K562 (cell line): ENCODE measurements around the gene ICAM3. TPM values are rescaled to one million over a fixed set of nuclear protein-coding genes. Genes with fewer than 3 reads are reported as not detected.

ENCODE experiments used
- ATAC-seq: fragments of 200-7000 bp; cut with Tn5 transposase; 3 replicates; pipeline ENCODE4 v1.9.1; 2020; ENCODE audit warnings: moderate library complexity
- BruUV-seq: library from RNA; stranded (reverse); fragments of 400-500 nt; replicated peaks from 2 replicates; lab custom pipeline; 2021; lab: Mats Ljungman, UMichigan
- CTCF ChIA-PET: fragments of 300-600 bp; formaldehyde crosslinking; extraction: SDS; loops from one replicate; lab custom pipeline; 2021; ENCODE audit warnings: low intra/inter-chr PET ratio; lab: Yijun Ruan, JAX
- POLR2A ChIA-PET: fragments of 300-600, 350-650 bp; sonication (Branson Sonifier 250); formaldehyde crosslinking; extraction: SDS; loops from one replicate; lab custom pipeline; 2021; ENCODE audit warnings: antibody characterized with exemption, inconsistent platforms; lab: Yijun Ruan, JAX
- DNase-seq, 4 experiments: peaks; one replicate each; pipeline versions ENCODE4 v3.0.0 to v3.0.0-alpha.2; 2011 to 2018; ENCODE audit warnings: low spot score in 3 of 4, mixed read lengths in 3 of 4; ENCODE audit errors: extremely low read depth in 1 of 4
- FAIRE-seq: peaks from 2 replicates; lab custom pipeline; 2011; peaks lifted over from hg19 to GRCh38; lab: Jason Lieb, UNC
- H2AFZ ChIP-seq: 2 replicates; pipeline ENCODE4 v1.6.0; 2011; ENCODE audit warnings: low read depth, low read length, control low read depth, inconsistent platforms
- H3K27ac ChIP-seq: fragments of 200-600 bp; 3 replicates; pipeline ENCODE4 v1.8.0; 2011; ENCODE audit warnings: low read depth, mild to moderate bottlenecking, control low read depth, inconsistent platforms, low read length, moderate library complexity, mixed read lengths; ENCODE audit errors: extremely low read depth
- H3K27me3 ChIP-seq, 2 experiments: fragments of 300-600 bp in 1 of 2; 2 replicates in 1 of 2; 3 replicates in 1 of 2; pipeline versions ENCODE4 v1.6.0 to v1.8.0; 2011; ENCODE audit warnings: inconsistent platforms in 2 of 2, low read length in 2 of 2, mild to moderate bottlenecking in 1 of 2, mixed read lengths in 1 of 2, moderate library complexity in 1 of 2; ENCODE audit not compliant: control insufficient read depth in 2 of 2, insufficient read depth in 2 of 2
- H3K36me3 ChIP-seq: fragments of 300-600 bp; 3 replicates; pipeline ENCODE4 v1.8.0; 2011; ENCODE audit warnings: mild to moderate bottlenecking, low read length, inconsistent platforms; ENCODE audit not compliant: control insufficient read depth, insufficient read depth
- H3K4me1 ChIP-seq, 2 experiments: fragments of 200-600 bp in 1 of 2; replicated peaks in 1 of 2; 2 replicates in 1 of 2; 3 replicates in 1 of 2; pipeline versions ENCODE4 v1.5.1 to v1.8.0; 2011; ENCODE audit warnings: inconsistent platforms in 2 of 2, low read length in 2 of 2, mild to moderate bottlenecking in 1 of 2, mixed read lengths in 1 of 2, moderate library complexity in 1 of 2; ENCODE audit not compliant: control insufficient read depth in 2 of 2, insufficient read depth in 2 of 2
- H3K4me2 ChIP-seq: 2 replicates; pipeline ENCODE4 v1.6.1; 2011; ENCODE audit warnings: low read length, control low read depth, inconsistent platforms, mixed read lengths; ENCODE audit not compliant: insufficient read depth
- H3K4me3 ChIP-seq: fragments of 200-600 bp; sonication (generic), shearing (Covaris generic); 2 replicates; pipeline ENCODE4 v1.5.1; 2016; ENCODE audit warnings: control low read depth, inconsistent platforms
- H3K79me2 ChIP-seq: fragments of 200-600 bp; 3 replicates; pipeline ENCODE4 v1.8.0; 2011; ENCODE audit warnings: low read length, inconsistent platforms; ENCODE audit not compliant: control insufficient read depth, insufficient read depth
- H3K9ac ChIP-seq, 2 experiments: 2 replicates each; pipeline versions ENCODE4 v1.6.0 to v1.6.1; 2011; ENCODE audit warnings: low read depth in 2 of 2, low read length in 2 of 2, control low read depth in 1 of 2, inconsistent platforms in 1 of 2, mild to moderate bottlenecking in 1 of 2, mixed read lengths in 1 of 2; ENCODE audit not compliant: insufficient read depth in 1 of 2
- H3K9me1 ChIP-seq: one replicate; pipeline ENCODE4 v1.6.0; 2011; ENCODE audit warnings: inconsistent platforms, mild to moderate bottlenecking, low read length, moderate library complexity; ENCODE audit not compliant: control insufficient read depth, insufficient read depth
- H3K9me3 ChIP-seq: replicated peaks from 2 replicates; pipeline ENCODE4 v1.5.1; 2011; ENCODE audit warnings: low read depth, low read length, inconsistent platforms; ENCODE audit not compliant: control insufficient read depth, insufficient read depth
- H4K20me1 ChIP-seq: replicated peaks from 2 replicates; pipeline ENCODE4 v1.6.1; 2011; ENCODE audit warnings: low read length, inconsistent platforms, mixed read lengths; ENCODE audit not compliant: control insufficient read depth, insufficient read depth
- CEBPZ ChIP-seq: fragments of 150-350 bp; IDR thresholded peaks from 2 replicates; pipeline ENCODE4 v1.6.1; 2014; ENCODE audit warnings: low read depth, mild to moderate bottlenecking, low read length, borderline replicate concordance
- CTBP1 ChIP-seq: fragments of 450-650 bp; IDR thresholded peaks from 2 replicates; pipeline ENCODE4 v1.6.1; 2016; ENCODE audit warnings: borderline replicate concordance
- HNRNPL ChIP-seq: fragments of 200-400 bp; formaldehyde crosslinking; IDR thresholded peaks from 2 replicates; pipeline ENCODE4 v1.6.1; 2017; ENCODE audit warnings: low read depth, mild to moderate bottlenecking, low read length
- LEF1 ChIP-seq: fragments of 450-650 bp; IDR thresholded peaks from 2 replicates; pipeline ENCODE4 v1.6.1; 2016; ENCODE audit warnings: mild to moderate bottlenecking
- MCM5 ChIP-seq: fragments of 450-650 bp; IDR thresholded peaks from 2 replicates; pipeline ENCODE4 v1.6.1; 2016; ENCODE audit warnings: low read depth
- PHF20 ChIP-seq: fragments of 450-650 bp; IDR thresholded peaks from 2 replicates; pipeline ENCODE4 v1.6.1; 2018; ENCODE audit not compliant: partially characterized antibody
- POLR2AphosphoS2 ChIP-seq: IDR thresholded peaks from 2 replicates; pipeline ENCODE4 v1.6.1; 2012; ENCODE audit warnings: low read length, improper control_type of control experiment
- POLR2B ChIP-seq: fragments of 450-650 bp; IDR thresholded peaks from 2 replicates; pipeline ENCODE4 v1.6.1; 2018; ENCODE audit warnings: low read depth; ENCODE audit not compliant: partially characterized antibody
- RFX7 ChIP-seq: fragments of 250-450 bp; sonication (Bioruptor Pico); IDR thresholded peaks from 2 replicates; pipeline ENCODE4 v1.5.1; 2021; ENCODE audit warnings: mild to moderate bottlenecking
- STAT5A ChIP-seq: IDR thresholded peaks from 2 replicates; pipeline ENCODE4 v1.6.1; 2012; ENCODE audit warnings: low read length, inconsistent platforms, borderline replicate concordance
- ZKSCAN3 ChIP-seq: fragments of 250-450 bp; sonication (Bioruptor Pico); IDR thresholded peaks from 2 replicates; pipeline ENCODE4 v1.4.0; 2020
- WGBS: fragments of 100-300 bp; shearing (Covaris generic); methylation state at CpG from one replicate; pipeline ENCODE4 v1.1.6; 2016; ENCODE audit warnings: low coverage, mixed read lengths; ENCODE audit not compliant: insufficient coverage; ENCODE audit errors: missing lambda C conversion rate; 5-methylcytosine and 5-hydroxymethylcytosine counted together
- in situ Hi-C: fragments of 300-500 bp; cut with MboI; formaldehyde crosslinking; loops from 4 replicates; pipeline ENCODE4 v1.15.0; 2018; ENCODE audit warnings: inconsistent platforms, mixed read lengths
- intact Hi-C: fragments of 100-400 bp; cut with micrococcal nuclease; formaldehyde crosslinking; loops from 2 replicates; pipeline ENCODE4 v1.14.2; 2022
- polyA plus RNA-seq, 8 experiments: library from polyadenylated mRNA; depleted of rRNA in 4 of 8; stranded (reverse) in 5 of 8; unstranded in 3 of 8; fragments of >200 nt; fragmentation: Nextera tagmentation in 2 of 8; fragmentation: Illumina TruSeq in 1 of 8; extraction: Ambion mirVana in 2 of 8; extraction: Trizol in 1 of 8; gene quantifications; 2 replicates each; pipeline versions ENCODE4 v1.2.1 to v1.2.3, GENCODE V29; 2011 to 2014; ENCODE audit warnings: inconsistent platforms in 1 of 8, missing spikeins in 1 of 8
- total RNA-seq, 7 experiments: library from RNA; depleted of rRNA in 6 of 7; stranded (reverse); fragments of >200 nt in 6 of 7; fragmentation: Illumina TruSeq in 2 of 7; extraction: Trizol in 2 of 7; gene quantifications; 2 replicates each; pipeline versions ENCODE4 v1.2.1 to v1.2.3, GENCODE V29; 2011 to 2021; ENCODE audit warnings: low replicate concordance in 1 of 7

The ICAM3 gene
- total and polyA plus RNA-seq, 9 of the 15 experiments (the other 6 are each of a cell fraction or from before 2014, with no cell fraction given): 6.5 to 39.5 (median 24.2) TPM

- no TSS peak for BruUV-seq
- peak overlapping the region in 1 of 2 experiments; percentile 64; a peak in 1 of 4 replicates for H3K9ac ChIP-seq
- H3K4me3 ChIP-seq: no peak overlapping the region
- peaks cover 43% of the 10 kb centered on the region; the same call in 2 of the 3 replicates for H3K36me3 ChIP-seq
- in situ Hi-C loops (loop anchor here (5.0 kb wide), 2 partner anchors 117 to 462 kb away; partner anchors contain the start of gene ICAM1), intact Hi-C loops (loop anchor here (1.0 to 5.0 kb wide), 4 partner anchors 54 to 457 kb away; no protein-coding TSS in a partner anchor)
- no peaks in the 10 kb centered on the region for H3K9me3 ChIP-seq
- H3K79me2 ChIP-seq: no peaks in the 10 kb centered on the region
- POLR2A ChIA-PET: interaction anchor here (0.6 to 2.3 kb wide), 17 partner anchors 9 to 282 kb away, joined by 3 to 32 read pairs (median 4); partner anchors contain the start of genes CDC37, ICAM1, ICAM4 and ICAM5
- WGBS: 0% methylated on average over 3 of the region's 3 CpGs
- no peaks in the 10 kb centered on the region for H3K9me1 ChIP-seq
- 0 out of 2 replicates have a peak, but pooled peaks cover 3% of the 10 kb centered on the region for H4K20me1 ChIP-seq
- no peak overlapping the region for H3K4me2 ChIP-seq
- peaks cover 0 to 6% of the 10 kb centered on the region in 2 experiments; a peak in 2 of 5 replicates for H3K4me1 ChIP-seq
- no peak overlapping the region for H3K27ac ChIP-seq
- peak; percentile 57 to 91 (median 68) for DNase-seq
- no peak overlapping the region for H2AFZ ChIP-seq
- CTCF ChIA-PET: interaction anchor here (0.6 to 5.6 kb wide), 11 partner anchors 8 to 458 kb away, joined by 3 to 77 read pairs (median 5); partner anchors contain the start of genes ICAM1, ICAM4 and TYK2
- no peaks in the 10 kb centered on the region for H3K27me3 ChIP-seq
- FAIRE-seq: peak; percentile 98
- ATAC-seq: peak; percentile 84
- TF ChIP-seq LEF1: no peak
- TF ChIP-seq PHF20: no peak
- TF ChIP-seq MCM5: no peak
- no peak for TF ChIP-seq STAT5A
- TF ChIP-seq CTBP1: no peak
- TF ChIP-seq POLR2AphosphoS2: peak; percentile 93
- no peak for TF ChIP-seq CEBPZ
- peak; percentile 37 for TF ChIP-seq POLR2B
- TF ChIP-seq HNRNPL: no peak
- TF ChIP-seq RFX7 (CRISPR knock-in tag): no peak
- no peak for TF ChIP-seq ZKSCAN3 (CRISPR knock-in tag)
Measured at GRCh38 chr19:10388957-10389356, 49.5 kb upstream of the ICAM3 start.
